HG02943 (cell line): ENCODE results near the gene SDK2.
"Not testable (repeated sequence)": the region's sequence is repeated elsewhere in the genome, so short reads cannot be mapped to it uniquely, and the experiment has no call there.

Experiments used
- ATAC-seq: cut with Tn5 transposase; IDR thresholded peaks from one replicate; pipeline ENCODE4 v1.9.1; 2021; ENCODE audit warnings: mild to moderate bottlenecking, low read depth, moderate library complexity; ENCODE audit not compliant: unreplicated experiment

SDK2 gene

GRCh38 chr17:73387746-73388577 lies 256.3 kb downstream of the SDK2 start:
- ATAC-seq, result no peak

DNA sequence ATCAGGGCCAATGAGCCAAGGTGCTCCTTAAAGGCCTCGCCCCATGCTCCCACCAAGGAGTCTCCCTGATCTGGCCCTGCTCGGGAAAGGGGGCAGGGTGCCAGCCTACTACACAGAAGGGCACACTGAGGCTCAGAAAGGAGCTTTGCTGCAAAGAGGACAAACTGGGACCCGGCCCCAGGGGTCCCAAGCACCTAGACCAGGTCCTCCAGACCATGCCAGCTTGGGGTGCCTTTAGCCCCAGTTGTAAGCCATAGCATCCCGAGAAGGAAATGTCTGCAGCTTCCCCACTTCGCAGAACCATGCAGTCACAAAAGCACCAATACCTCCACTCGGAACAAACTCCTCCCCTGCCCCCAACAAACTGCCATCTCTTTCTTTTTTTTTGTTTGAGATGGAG lies 257.7 kb downstream of the SDK2 start:
- no peak for ATAC-seq

GRCh38 chr17:73384926-73385325 lies 259.3 kb downstream of the SDK2 start:
- ATAC-seq, result no peak

DNA sequence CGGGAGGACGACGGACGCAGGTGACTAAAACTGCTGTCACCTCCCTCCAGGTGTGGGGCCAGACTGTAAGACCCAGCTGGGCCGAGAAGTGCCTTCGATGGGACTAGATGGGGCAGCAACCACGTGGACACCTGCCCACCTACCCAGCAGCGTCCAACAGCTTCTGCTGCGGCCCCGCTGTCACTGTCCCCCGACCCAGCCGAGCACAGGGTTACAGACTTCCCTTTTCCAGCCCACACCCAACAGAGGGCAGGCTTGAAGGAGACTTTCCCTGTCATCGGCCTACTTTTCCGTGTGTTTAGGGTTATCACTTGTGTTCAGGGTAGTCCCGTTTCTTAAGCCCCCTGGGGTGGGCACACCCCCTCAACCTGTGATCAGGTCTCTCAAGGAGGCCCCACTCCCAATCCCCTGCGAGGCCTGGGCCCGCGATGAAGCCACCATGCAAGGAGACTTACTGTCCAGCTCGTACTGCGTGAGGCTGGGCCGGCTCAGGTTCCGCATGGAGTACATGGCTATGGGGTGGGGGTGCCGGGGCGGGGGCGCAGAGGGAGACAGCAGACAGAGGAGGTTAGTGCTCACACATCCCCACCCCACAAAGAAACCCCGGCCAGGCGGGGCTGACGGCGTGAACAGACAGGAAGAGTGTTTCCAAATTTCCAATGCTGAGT lies 263.7 kb downstream of the SDK2 start:
- no peak for ATAC-seq

DNA sequence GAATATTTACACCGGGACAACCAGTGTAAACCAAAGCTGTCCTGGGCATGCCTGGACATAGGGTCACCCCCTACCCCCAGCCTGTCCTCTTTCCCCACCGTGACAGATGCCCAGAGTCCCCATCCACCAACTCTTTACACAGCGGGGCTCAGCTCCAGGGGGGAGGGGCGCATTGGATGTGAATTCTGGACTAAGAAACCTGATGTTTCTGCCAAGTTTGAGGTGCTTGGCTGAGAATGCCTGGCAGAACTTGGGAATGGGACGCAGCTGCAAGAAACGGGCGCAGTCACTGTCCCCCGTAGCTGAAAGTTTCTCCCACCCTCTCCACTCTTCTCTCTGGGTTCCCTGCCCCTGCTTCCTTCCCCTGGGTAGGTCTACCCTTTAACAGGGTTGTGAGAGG lies 264.4 kb downstream of the SDK2 start:
- ATAC-seq, result no peak

DNA sequence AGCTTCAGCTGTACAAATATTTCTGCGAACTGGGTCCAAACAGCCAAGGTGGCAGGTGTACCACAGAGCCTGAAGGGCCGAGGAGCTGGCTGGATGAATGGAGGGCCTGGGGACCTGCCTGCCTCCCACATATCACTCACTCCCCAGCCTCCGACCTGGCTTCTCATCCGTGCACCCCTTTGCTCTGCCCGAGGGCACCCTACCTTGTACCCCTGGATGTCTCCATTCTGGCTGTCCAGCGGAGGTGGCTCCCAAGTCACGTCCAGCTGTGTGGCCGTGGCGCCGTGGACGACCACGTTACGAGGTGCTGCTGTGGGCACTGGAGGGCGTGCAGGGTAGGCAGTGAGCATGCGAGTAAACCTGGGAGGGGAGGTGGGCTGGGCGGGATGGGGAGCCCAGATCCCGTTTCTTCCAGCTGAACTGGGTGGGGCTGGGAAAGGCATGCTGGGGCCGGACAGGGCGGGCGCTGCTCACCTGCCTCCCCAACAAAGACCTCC lies 265.2 kb downstream of the SDK2 start:
- no peak for ATAC-seq

DNA sequence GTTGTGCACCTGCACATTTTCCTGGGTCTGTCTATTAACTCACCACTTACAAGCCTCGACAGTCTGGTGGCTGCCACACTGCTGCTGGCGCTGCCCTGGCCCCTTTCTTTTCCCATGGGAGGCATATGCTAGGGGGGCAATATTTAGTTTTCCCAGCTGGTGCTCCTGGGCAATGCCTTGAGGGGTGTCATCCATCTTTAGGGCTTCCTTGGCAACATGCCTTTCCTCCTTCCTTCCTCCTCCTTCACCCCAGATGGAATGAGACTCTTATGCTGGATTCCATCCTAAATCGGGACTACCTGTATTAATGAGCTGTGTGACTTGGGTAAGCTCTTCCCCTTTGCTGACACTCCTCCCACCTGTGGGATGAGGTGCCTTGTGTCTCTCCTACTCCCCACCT lies 267.6 kb downstream of the SDK2 start:
- ATAC-seq, result no peak

DNA sequence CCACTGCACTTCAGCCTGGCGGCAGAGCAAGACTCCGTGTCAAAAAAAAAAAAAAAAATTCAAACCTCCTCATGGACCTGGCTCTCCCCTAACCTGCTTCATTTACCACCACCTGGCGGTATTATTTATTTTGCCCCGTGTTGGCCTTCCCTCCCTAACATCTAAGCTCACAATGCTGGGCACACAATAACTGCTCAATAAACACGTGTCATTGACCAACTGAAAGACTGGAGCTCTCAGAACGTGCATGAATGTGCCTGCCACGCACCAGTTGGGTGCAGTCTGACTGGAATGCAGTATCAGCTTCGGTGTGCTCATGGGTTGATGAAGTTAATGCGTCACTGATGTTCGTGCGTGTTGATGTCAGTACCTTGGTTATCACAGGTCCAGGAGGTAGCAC lies 268.1 kb downstream of the SDK2 start:
- no peak for ATAC-seq

DNA sequence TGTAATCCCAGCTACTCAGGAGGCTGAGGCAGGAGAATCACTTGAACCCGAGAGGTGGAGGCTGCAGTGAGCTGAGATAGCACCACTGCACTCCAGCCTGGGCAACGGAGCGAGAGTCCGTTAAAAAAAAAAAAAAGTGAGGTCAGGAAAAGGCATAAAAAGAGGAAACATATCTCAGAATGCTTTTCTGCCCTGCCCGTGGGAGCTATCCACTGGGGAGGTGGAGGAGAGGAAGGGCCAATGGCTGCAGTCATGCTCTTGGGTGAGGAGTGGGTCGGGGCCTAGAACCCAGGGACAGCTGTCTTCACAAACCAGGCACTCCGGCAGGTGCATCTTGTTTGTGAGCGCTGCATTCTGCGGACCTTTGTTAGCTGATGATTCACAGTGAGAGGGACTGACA lies 272.4 kb downstream of the SDK2 start:
- no peak for ATAC-seq

- ATAC-seq, result no peak
These were observed 273.0 kb downstream of the SDK2 start for GRCh38 chr17:73371285-73371684.

DNA sequence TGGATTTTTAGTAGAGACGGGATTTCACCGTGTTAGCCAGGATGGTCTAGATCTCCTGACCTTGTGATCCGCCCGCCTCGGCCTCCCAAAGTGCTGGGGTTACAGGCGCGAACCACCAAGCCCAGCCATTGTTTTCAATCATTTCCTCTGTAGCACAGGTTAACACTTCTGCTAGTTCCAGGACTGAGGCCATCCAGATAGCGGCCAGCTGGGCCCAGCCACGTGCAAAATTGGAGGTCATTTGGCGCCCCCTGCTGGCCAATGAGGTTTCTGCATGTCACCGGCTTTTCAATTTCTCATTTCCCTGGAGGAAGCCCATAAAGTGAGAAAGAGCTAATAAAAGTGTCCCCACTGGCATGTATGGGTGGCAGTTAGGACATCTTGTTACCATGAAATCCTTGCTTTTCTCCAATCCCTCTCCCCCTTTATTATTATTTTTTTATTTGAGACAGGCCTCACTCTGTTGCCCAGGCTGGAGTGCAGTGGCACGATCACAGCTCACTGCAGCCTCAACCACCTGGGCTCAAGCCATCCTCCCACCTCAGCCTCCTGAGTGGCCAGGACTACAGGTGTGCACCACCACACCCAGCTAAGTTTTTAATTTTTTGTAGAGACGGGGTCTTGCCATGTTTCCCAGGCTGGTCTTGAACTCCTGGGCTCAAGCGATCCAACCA lies 274.3 kb downstream of the SDK2 start:
- not testable (repeated sequence) for ATAC-seq

DNA sequence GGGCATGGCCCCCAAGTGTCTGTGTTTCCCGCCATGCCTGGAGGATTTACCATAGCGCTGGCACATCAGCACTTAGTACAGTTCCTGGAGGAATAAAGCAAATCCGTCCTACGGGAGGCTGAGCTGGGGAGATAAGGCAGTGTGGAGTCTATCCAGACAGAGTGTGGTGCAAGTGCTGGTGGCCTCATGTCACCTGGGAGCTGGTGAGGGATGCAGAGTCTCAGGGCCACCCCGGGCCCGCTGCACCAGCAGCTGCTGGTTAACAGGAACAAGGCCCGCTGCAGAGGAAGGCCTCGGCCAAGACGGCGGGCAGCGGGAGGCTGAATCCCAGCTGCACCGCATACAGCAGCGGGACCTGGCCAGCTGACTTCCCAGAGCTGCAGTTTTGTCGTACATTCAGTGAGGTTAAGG lies 275.1 kb downstream of the SDK2 start:
- no peak for ATAC-seq

GRCh38 chr17:73368085-73368631 lies 276.1 kb downstream of the SDK2 start:
- ATAC-seq, result no peak

- no peak for ATAC-seq
These were observed 278.2 kb downstream of the SDK2 start for GRCh38 chr17:73365906-73366623.

DNA sequence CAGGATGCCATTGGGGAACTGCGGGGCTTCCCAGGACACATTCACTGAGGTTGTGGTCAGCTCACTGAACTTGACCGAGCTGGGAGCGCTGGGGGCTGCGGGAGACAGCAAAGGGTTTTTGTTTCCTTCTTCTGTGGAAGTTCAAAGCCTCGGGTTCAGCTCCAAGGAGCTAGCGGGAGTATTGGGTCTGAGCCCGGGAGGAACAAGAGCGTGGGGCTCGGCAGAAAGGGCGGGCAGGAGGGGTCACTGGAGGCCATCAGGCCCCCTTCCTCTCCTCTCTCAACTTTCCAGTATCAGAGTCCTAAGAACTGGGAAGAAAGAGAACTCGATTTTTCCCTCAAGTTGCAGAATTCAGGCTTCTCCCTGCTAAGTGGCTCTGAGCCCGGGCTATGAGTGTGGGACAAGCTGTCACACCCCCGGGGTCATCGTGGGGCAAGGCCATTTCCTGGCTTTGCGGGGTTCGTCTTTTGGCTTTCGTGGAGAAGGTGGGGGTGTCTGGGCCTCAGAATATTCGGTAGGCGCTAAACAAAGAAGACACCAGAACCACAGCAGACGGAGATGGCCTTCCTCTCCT lies 278.9 kb downstream of the SDK2 start:
- ATAC-seq, result no peak

GRCh38 chr17:73364155-73364522 lies 280.1 kb downstream of the SDK2 start:
- ATAC-seq, result no peak

- ATAC-seq, result no peak
These were observed 280.6 kb downstream of the SDK2 start for GRCh38 chr17:73363442-73364154.

DNA sequence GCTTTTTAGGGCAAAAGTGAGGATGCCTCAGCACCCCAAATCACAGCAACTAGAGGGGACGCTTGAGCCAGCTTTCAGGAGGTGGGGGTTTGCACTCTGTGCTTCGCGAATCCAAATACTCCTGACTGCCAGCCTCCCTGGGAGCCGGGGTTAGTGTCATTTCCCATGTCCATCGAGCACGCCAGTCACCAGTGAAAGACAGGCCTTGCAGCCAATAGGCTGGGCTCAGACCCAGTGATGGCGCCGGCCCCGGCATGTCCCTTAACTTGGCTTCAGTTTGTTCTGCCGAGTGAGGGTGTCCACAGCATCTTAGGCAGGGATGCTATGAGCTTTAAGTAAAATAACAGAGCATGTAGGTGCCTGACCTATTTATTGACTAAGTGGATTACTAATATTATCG lies 281.5 kb downstream of the SDK2 start:
- ATAC-seq, result no peak

DNA sequence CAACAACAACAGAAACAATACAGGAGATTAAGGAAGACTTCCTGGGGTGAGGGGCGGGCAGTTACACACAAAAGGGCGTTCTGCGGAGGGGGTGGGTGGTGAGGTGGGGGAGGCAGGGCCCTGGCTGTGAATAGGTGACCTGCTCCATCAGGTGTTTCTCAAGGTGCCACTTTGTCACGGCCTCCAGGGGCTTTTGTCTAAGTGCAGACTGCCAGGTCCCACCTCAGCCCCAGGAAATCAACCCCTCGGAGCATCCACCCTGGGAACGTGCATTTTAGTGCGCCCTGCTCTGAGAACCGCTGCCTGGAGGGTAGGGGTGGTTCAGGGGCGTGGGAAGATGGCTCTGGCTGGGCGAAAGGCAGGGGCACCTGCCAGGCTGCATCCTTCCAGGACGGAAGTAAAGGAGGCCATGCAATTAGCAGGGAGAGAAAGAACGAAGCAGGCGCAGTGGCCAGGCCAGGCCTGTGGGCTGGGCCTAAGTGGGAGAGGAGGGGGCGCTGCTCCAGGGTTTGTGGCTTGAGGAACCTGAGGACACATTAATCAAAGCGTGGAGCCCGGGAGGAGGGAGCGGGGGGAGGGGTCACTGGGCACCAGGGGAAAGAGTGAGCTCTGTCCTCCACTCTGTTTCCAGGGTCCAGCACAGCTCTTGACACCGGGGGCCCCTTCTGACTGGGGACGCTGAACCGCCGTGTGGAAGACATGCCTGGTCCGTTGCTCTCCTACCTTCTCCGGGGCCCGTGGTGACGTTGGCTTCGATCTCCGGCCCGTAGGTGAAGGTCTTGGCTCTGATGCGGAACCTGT lies 283.1 kb downstream of the SDK2 start:
- no peak for ATAC-seq
